ENCODE measurements around the gene HELZ.

DNA sequence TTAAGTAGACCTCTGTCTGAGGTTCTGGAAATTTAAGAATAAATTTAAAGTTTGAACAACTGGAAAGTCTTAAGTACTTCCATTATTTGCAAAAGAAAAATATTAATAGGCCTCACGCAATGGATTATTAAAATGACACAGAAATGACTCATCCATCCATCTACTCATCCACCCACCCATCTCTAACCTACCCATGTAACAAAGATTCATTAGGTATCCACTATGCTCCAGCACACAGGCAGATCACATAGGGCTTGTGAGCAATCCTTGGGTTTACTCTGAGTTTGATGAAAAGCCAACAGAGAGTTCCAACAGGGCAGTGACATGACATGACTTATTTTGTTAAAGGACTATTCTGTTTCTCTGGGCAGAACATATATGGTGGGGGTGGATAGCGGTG lies 93.3 kb downstream of the HELZ start:
- TF ChIP-seq, protein P1, sequence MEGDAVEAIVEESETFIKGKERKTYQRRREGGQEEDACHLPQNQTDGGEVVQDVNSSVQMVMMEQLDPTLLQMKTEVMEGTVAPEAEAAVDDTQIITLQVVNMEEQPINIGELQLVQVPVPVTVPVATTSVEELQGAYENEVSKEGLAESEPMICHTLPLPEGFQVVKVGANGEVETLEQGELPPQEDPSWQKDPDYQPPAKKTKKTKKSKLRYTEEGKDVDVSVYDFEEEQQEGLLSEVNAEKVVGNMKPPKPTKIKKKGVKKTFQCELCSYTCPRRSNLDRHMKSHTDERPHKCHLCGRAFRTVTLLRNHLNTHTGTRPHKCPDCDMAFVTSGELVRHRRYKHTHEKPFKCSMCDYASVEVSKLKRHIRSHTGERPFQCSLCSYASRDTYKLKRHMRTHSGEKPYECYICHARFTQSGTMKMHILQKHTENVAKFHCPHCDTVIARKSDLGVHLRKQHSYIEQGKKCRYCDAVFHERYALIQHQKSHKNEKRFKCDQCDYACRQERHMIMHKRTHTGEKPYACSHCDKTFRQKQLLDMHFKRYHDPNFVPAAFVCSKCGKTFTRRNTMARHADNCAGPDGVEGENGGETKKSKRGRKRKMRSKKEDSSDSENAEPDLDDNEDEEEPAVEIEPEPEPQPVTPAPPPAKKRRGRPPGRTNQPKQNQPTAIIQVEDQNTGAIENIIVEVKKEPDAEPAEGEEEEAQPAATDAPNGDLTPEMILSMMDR (IDR thresholded peaks at IDR 0.05), result no peak
- no peak for TF ChIP-seq EP300 (IDR thresholded peaks at IDR 0.05)

Measured in ovary (tissue), 3 donors.